HepG2 (cell line): Measurements from ENCODE around the gene TCEANC2. TPM values are rescaled to one million over a fixed set of nuclear protein-coding genes. Genes with fewer than 3 reads are reported as not detected.

ENCODE experiments used
- ARNT2 ChIP-seq: sonication (generic); formaldehyde crosslinking; IDR thresholded peaks from 2 replicates; pipeline ENCODE4 v1.8.0; 2022; ENCODE audit warnings: mild to moderate bottlenecking, low read depth, missing genetic modification reagents, moderate library complexity
- BCL6 ChIP-seq: IDR thresholded peaks from 2 replicates; pipeline ENCODE4 v1.6.1; 2016; ENCODE audit warnings: missing genetic modification reagents, missing compliant biosample characterization
- BRD4 ChIP-seq: sonication (generic); formaldehyde crosslinking; IDR thresholded peaks from 2 replicates; pipeline ENCODE4 v1.4.0; 2020; ENCODE audit warnings: missing genetic modification reagents
- CCAR2 ChIP-seq: fragments of 200-400 bp; formaldehyde crosslinking; optimal IDR thresholded peaks from 2 replicates; pipeline ENCODE3; 2018; ENCODE audit warnings: low read depth, mild to moderate bottlenecking, low read length, moderate library complexity
- CREM ChIP-seq, 2 experiments: sonication (generic) in 1 of 2; formaldehyde crosslinking in 1 of 2; IDR thresholded peaks; 2 replicates each; pipeline versions ENCODE4 v1.4.0 to v1.6.1; 2016 to 2020; ENCODE audit warnings: antibody characterized with exemption in 1 of 2, mild to moderate bottlenecking in 1 of 2, missing genetic modification reagents in 1 of 2
- GABPB1 ChIP-seq: IDR thresholded peaks from 2 replicates; pipeline ENCODE4 v1.6.1; 2016; ENCODE audit warnings: mild to moderate bottlenecking, missing genetic modification reagents, moderate library complexity, missing compliant biosample characterization
- HHEX ChIP-seq: IDR thresholded peaks from 2 replicates; pipeline ENCODE4 v1.6.1; 2016; ENCODE audit warnings: control low read depth
- MXD1 ChIP-seq: sonication (generic); formaldehyde crosslinking; IDR thresholded peaks from 2 replicates; pipeline ENCODE4 v1.4.0; 2020; ENCODE audit warnings: mild to moderate bottlenecking, missing genetic modification reagents
- RBM39 ChIP-seq: fragments of 200-400 bp; formaldehyde crosslinking; IDR thresholded peaks from one replicate; pipeline ENCODE4 v1.6.1; 2018; ENCODE audit warnings: antibody characterized with exemption, mild to moderate bottlenecking, low read depth, low read length; ENCODE audit not compliant: poor library complexity, severe bottlenecking
- SMYD3 ChIP-seq: sonication (generic); formaldehyde crosslinking; IDR thresholded peaks from 2 replicates; pipeline ENCODE4 v1.8.1; 2023; ENCODE audit warnings: mild to moderate bottlenecking, missing genetic modification reagents
- TMF1 ChIP-seq: sonication (generic); formaldehyde crosslinking; IDR thresholded peaks from 2 replicates; pipeline ENCODE4 v1.8.1; 2022; ENCODE audit warnings: low read depth, missing genetic modification reagents
- ZNF274 ChIP-seq: sonication (generic); formaldehyde crosslinking; IDR thresholded peaks from 2 replicates; pipeline ENCODE4 v1.5.1; 2020; ENCODE audit warnings: mild to moderate bottlenecking, missing genetic modification reagents
- ZNF431 ChIP-seq: sonication (generic); formaldehyde crosslinking; IDR thresholded peaks from 2 replicates; pipeline ENCODE4 v1.9.0; 2022; ENCODE audit warnings: missing genetic modification reagents, low read depth, mild to moderate bottlenecking, borderline replicate concordance
- ZNF687 ChIP-seq: sonication (generic); formaldehyde crosslinking; IDR thresholded peaks from 2 replicates; pipeline ENCODE4 v1.5.1; 2020; ENCODE audit warnings: mild to moderate bottlenecking, missing genetic modification reagents, moderate library complexity
- ZNF709 ChIP-seq: sonication (generic); formaldehyde crosslinking; IDR thresholded peaks from 2 replicates; pipeline ENCODE4 v1.5.0; 2020; ENCODE audit warnings: mild to moderate bottlenecking, missing genetic modification reagents
- ZNF816 ChIP-seq: sonication (generic); formaldehyde crosslinking; IDR thresholded peaks from 2 replicates; pipeline ENCODE4 v1.8.0; 2022; ENCODE audit warnings: missing genetic modification reagents, mild to moderate bottlenecking, borderline replicate concordance
- polyA plus RNA-seq, 8 experiments: library from polyadenylated mRNA; depleted of rRNA in 3 of 8; stranded (reverse) in 7 of 8; unstranded in 1 of 8; fragments of >200 nt; fragmentation: Illumina TruSeq in 4 of 8; extraction: Trizol in 4 of 8; gene quantifications; 2 replicates each; pipeline versions ENCODE4 v1.2.1 to v1.2.3, GENCODE V29; 2011 to 2016; ENCODE audit warnings: low read depth in 4 of 8, missing spikeins in 1 of 8, mixed read lengths in 1 of 8; ENCODE audit not compliant: insufficient read depth in 1 of 8
- total RNA-seq, 5 experiments: library from RNA; depleted of rRNA; stranded (reverse); fragments of >200 nt; fragmentation: Illumina TruSeq; extraction: Trizol; gene quantifications; 2 replicates each; pipeline ENCODE4 v1.2.3, GENCODE V29; 2016; ENCODE audit warnings: low read depth in 1 of 5
- TF ChIP-seq, protein P1 (sequence below): sonication (generic); formaldehyde crosslinking; IDR thresholded peaks from 2 replicates; pipeline ENCODE4 v1.8.1; 2023; ENCODE audit warnings: mild to moderate bottlenecking, missing genetic modification reagents
- TF ChIP-seq, protein P2 (sequence below): sonication (generic); IDR thresholded peaks from 2 replicates; pipeline ENCODE4 v1.6.1; 2016; ENCODE audit warnings: low read depth, borderline replicate concordance

TCEANC2 gene
- total and polyA plus RNA-seq, 2 of the 13 experiments (the other 11 are each of a cell fraction or from before 2014, with no cell fraction given) = 3.8 to 5.0 TPM

DNA sequence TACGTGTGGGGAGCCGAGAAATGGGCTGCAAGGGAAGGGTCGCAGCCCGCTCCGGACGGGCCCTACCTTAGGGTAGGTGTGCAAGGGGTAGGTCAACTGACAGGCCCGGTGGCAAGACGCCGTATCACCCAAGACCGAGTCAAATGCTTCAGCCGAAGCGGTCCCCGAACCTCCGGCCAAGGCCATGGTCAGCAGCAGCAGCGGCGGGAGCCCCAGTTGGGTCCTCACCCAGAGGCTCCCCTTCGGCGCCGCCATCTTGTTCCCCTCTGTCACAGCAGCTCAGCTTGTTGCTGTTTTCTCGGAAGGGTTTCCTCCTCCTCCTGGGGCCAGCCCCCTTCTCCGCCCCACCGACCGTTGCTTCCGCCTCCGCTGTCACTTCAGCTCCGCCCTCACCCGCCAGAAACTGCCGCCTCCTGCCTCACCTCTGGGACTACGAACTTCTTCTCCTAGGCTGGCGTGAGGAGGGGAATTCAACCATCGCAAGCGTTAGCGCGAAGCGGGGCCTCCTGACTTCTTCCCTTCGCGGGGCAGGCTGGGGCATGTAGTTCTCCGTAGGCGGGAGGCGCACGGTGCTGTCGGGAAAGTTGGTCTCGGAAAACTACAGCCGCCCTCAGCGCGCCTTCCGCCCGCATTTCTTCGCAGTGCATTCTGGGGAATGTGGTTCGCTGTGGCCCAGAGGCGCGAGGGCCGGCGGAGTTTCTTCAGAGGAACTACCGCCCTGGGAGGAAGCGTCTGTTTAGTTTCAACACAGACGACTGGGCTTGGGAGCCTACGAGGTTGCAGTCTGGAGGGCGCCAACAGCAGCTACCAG lies at the start of gene TCEANC2, which contains the start of gene TMEM59 (continued):
- TF ChIP-seq ZNF816 = peak; percentile 52; the same call in 1 of the 2 replicates
- TF ChIP-seq HHEX (CRISPR knock-in tag) = no peak; the same call in 1 of the 2 replicates
- peak; percentile 37 for TF ChIP-seq RBM39
- TF ChIP-seq, protein P1, sequence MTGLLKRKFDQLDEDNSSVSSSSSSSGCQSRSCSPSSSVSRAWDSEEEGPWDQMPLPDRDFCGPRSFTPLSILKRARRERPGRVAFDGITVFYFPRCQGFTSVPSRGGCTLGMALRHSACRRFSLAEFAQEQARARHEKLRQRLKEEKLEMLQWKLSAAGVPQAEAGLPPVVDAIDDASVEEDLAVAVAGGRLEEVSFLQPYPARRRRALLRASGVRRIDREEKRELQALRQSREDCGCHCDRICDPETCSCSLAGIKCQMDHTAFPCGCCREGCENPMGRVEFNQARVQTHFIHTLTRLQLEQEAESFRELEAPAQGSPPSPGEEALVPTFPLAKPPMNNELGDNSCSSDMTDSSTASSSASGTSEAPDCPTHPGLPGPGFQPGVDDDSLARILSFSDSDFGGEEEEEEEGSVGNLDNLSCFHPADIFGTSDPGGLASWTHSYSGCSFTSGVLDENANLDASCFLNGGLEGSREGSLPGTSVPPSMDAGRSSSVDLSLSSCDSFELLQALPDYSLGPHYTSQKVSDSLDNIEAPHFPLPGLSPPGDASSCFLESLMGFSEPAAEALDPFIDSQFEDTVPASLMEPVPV (CRISPR knock-in tag) = peak; percentile 8; the same call in 1 of the 2 replicates
- TF ChIP-seq ZNF431 (CRISPR knock-in tag) = no peak
- no peak for TF ChIP-seq SMYD3
- TF ChIP-seq, protein P2, sequence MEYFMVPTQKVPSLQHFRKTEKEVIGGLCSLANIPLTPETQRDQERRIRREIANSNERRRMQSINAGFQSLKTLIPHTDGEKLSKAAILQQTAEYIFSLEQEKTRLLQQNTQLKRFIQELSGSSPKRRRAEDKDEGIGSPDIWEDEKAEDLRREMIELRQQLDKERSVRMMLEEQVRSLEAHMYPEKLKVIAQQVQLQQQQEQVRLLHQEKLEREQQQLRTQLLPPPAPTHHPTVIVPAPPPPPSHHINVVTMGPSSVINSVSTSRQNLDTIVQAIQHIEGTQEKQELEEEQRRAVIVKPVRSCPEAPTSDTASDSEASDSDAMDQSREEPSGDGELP = peak; percentile 58; the same call in 1 of the 2 replicates
- TF ChIP-seq BRD4 (CRISPR knock-in tag) = no peak
- peak; percentile 99 for TF ChIP-seq GABPB1 (CRISPR knock-in tag)
- peak; percentile 37; the same call in 1 of the 2 replicates for TF ChIP-seq MXD1 (CRISPR knock-in tag)
- TF ChIP-seq TMF1 = no peak
- peak; percentile 82 for TF ChIP-seq ZNF687 (CRISPR knock-in tag)
- no peak for TF ChIP-seq CCAR2
- peak; percentile 99 for TF ChIP-seq CREM (IDR thresholded peaks at IDR 0.05)
- TF ChIP-seq CREM (CRISPR knock-in tag; IDR thresholded peaks at IDR 0.05) = no peak
- TF ChIP-seq ZNF274 (CRISPR knock-in tag) = peak; percentile 39; the same call in 1 of the 2 replicates
- peak; percentile 56; the same call in 1 of the 2 replicates for TF ChIP-seq ARNT2 (CRISPR knock-in tag)
- 0 out of 2 replicates have a peak, but pooled peaks have one; percentile 6 for TF ChIP-seq BCL6
- peak; percentile 17; the same call in 1 of the 2 replicates for TF ChIP-seq ZNF709
